ENCODE data around the gene KCNMA1.

DNA sequence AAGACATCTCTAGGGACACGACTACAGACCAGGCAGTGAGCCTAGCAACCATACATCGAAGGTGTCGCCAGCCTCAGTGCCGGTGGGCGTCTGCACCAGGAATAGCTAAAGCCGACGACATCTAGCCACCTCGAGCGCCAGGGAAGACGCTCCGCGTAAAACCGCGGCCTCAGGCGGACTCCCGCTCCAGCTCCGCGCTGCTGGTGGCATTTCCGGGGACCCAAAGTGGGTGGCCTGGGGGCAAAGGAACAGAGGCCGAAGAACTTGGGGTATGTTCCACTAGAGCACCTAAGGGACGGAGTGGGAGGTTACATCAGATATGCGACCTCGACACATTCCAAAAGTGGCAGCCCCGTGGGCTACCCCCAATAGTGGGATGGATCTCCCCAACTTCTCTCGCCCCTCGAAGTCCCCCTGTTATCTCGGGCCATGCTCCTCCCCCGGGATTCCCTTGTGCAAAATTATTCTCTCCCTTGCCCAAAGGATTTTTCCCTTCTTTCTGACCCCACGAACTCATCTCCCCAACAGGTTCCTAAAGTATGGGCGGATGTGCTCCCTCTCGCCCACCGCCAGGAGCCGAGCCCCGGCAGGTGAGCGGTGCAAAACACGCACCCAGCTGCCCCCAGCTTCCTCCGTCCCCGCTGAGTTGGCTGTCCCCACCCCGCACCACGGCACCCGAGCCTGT, 1.2 kb downstream of the KCNMA1 start:
- TF ChIP-seq, protein P1, sequence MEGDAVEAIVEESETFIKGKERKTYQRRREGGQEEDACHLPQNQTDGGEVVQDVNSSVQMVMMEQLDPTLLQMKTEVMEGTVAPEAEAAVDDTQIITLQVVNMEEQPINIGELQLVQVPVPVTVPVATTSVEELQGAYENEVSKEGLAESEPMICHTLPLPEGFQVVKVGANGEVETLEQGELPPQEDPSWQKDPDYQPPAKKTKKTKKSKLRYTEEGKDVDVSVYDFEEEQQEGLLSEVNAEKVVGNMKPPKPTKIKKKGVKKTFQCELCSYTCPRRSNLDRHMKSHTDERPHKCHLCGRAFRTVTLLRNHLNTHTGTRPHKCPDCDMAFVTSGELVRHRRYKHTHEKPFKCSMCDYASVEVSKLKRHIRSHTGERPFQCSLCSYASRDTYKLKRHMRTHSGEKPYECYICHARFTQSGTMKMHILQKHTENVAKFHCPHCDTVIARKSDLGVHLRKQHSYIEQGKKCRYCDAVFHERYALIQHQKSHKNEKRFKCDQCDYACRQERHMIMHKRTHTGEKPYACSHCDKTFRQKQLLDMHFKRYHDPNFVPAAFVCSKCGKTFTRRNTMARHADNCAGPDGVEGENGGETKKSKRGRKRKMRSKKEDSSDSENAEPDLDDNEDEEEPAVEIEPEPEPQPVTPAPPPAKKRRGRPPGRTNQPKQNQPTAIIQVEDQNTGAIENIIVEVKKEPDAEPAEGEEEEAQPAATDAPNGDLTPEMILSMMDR (IDR thresholded peaks at IDR 0.05; ENCODE audit: low read depth, low read length), result no peak
- TF ChIP-seq, protein P2, sequence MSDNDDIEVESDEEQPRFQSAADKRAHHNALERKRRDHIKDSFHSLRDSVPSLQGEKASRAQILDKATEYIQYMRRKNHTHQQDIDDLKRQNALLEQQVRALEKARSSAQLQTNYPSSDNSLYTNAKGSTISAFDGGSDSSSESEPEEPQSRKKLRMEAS (IDR thresholded peaks at IDR 0.05; ENCODE audit: low read depth, low read length), result no peak
- no peak for TF ChIP-seq POLR2A (IDR thresholded peaks at IDR 0.05; ENCODE audit: extremely low read depth, insufficient read length)

Measured in NB4 (cell line).